A172 (cell line): ENCODE results near the gene TMEM130. TPM values are rescaled to one million over a fixed set of nuclear protein-coding genes. Genes with fewer than 3 reads are reported as not detected.
"Not testable (repeated sequence)": the region's sequence is repeated elsewhere in the genome, so short reads cannot be mapped to it uniquely, and the experiment has no call there.

Experiments
- DNase-seq: peaks from one replicate; pipeline ENCODE4 v3.0.0-alpha.2; 2015; ENCODE audit warnings: low spot score
- total RNA-seq: library from RNA; depleted of rRNA; stranded (reverse); fragments of >200 nt; shearing (Covaris generic); gene quantifications from 2 replicates; pipeline ENCODE4 v1.2.3, GENCODE V29; 2014

TMEM130 gene
- total RNA-seq, 1 experiment from 2014 or later: 2.0 TPM

DNA sequence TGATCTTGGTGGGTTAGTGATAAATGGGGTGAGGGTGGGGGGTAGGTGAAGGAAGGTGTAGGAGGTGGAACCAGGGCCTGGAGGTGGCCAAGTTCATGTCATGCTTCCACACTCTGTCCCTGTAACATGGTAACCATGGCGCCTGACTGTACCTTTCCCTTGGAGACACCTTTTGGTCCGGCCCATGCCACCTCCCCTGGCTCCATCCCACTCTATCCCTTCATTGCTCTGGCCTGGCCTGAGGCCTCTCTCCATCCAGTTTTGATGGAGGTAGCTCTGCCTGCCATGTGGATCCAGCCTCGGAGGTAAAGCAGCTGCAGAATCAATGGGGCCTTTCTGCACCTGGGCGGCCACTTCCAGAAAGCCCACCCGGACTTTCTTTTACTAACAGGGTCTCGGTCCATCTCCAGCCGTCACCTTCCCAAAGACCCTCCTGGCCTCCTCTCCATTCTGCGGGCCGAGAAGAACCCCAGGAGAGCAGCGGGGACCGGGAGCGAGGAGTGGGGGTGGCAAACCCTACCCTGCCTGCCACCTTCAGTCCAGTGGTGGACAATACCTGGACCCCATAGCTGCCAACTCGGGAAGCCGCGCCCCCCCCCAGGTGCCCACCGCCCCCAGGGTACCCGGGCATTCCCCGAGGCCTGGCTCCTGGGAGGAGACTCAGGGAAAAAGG, 8.0 kb upstream of the TMEM130 start:
- no peak for DNase-seq

DNA sequence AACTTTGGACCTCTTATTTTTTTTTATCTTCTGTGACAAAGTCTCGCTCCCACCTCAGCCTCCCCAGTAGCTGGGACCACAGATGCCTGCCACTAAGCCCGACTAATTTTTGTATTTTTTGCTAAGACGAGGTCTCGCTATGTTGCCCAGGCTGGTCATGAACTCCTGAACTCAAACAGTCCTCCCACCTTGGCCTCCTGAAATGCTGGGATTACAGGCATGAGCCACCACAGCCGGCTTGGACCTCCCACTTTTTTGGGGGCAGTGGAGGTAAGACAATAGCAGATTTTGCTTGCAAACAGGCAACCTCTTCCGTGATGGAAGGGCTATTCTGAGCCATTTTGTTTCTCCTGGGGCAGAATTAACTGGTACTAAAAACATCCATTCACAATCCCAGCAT, 7.3 kb upstream of the TMEM130 start:
- DNase-seq: no peak

DNA sequence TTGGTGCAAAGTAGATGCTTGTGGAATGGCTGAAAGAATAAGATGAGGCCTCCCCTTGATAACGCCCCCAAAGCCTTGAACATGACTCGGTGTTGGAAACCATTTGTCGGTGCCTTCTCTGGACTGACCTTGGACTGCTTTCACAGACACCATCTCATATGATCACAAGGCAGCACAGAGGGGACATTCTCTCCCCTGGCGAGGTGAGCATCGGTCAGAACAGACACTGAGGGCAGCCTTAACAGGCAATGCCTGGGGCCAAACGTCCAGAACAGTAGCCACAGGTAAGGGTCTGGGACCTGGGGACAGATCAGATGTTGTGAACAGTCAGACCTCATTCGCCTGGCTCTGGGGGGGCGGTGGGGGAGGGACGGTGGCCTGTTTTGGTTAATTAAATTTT, 5.7 kb upstream of the TMEM130 start:
- no peak for DNase-seq

DNA sequence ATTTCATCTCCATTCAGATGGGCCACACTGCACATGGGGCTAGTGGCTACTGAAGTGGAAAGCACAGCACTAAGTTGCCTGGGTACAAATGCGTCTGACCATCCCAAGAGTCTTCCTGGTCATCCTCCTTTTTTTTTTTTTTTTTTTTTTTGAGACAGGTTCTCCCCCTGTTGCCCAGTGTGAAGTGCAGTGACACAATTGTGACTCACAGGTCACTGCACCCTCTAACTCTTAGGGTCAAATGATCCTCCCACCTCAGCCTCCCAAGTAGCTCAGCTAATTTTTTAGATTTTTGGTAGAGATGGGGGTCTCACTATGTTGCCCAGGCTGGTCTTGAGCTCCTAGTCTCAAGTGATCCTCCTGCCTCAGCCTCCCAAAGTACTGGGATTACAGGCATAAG, 5.1 kb upstream of the TMEM130 start:
- no peak for DNase-seq

DNA sequence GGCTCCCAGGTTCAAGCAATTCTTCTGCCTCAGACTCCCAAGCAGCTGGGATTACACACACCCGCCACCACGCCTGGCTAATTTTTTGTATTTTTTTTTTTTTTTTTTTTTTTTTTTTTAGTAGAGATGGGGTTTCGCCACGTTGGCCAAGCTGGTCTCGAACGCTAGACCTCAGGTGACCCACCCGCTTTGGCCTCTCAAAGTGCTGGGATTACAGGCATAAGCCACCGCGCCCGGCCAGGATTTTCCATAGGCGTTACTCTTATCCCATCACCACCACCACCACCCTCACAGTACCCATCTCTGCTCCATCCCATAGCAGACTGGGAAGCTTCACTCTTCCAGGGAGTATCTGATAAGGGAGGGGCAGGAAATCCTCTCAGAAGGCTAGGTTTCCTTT, 3.8 kb upstream of the TMEM130 start:
- DNase-seq: not testable (repeated sequence)

DNA sequence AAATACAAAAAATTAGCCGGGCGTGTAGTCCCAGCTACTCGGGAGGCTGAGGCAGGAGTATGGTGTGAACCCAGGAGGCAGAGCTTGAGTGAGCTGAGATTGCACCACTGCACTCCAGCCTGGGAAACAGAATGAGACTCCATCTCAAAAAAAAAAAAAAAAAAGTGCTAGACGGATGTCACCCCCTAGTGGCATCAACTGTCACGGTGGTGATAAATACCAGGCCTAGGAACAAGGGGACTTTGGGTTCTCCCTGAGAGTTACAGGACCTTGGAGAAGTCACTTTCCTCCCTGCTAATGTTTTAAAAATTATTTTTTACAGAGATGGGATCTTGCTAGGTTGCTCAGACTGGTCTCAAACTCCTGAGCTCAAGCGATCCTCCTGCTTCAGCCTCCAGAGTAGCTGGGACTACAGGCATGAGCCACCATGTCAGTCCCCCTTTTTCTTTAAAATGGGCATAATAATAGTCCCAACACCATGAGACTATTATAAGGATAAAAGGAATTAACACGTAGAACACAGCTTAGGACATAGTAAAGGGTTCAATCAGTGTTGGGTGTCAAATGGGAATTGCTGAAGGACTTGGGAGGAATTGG, 2.6 kb upstream of the TMEM130 start:
- DNase-seq: no peak

DNA sequence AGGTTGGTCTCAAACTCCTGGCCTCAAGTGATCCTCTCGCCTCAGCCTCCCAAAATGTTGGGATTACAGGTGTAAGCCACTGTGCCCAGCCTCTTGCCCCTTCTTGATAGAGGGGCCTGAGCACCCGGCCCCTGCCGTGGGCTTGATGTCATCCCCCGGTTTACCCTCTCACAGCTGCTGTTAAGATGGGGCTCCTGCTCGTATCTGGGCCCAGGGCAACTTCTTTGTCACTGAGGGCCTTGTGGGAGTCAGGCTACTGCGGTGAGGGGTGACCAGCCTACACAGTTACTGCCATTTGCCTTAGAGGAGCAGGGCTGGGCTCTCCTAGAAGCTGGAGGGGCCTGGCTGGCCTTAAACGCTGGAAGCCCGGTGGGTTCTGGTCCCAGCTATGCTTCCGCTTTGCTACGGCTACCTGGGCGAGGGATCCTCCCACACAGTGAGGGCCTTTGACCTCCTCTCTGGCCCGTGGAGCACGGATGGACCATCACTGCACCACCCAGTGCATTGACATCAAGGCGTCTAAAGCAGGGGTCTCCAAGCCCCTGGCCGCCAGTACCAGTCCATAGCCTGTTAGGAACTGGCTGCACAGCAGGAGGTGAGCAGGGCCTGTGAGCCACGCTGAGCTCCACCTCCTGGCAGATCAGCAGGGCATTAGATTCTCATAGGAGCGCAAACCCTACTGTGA, 1.1 kb upstream of the TMEM130 start:
- no peak for DNase-seq

DNA sequence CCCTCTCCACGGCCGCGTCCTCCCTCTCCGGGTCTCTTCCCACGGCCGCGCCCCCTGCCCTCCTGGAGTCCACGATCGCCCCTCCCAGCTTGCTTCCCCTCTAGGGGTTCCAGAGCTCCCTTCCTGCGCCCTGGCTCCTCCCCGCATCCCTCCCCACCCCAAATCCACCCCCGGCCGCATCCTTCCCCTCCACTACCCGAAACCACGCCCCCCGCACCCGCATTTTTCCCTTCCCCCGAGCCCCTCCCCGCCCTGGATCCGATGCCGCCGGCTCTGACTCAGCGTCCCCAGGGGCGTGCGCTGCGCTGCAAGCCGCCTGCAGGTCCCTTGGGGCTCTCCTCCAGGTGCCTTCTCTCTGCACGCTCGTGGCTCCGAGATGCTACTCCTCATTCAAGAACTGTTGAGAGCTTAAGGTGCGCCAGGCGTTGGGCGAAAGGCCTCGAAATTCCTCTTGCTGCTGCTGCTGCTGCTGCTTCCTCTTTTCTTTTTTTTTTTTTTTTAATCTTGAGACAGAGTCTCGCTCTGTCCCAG, 372 bp upstream of the TMEM130 start:
- peak; percentile 64 for DNase-seq

DNA sequence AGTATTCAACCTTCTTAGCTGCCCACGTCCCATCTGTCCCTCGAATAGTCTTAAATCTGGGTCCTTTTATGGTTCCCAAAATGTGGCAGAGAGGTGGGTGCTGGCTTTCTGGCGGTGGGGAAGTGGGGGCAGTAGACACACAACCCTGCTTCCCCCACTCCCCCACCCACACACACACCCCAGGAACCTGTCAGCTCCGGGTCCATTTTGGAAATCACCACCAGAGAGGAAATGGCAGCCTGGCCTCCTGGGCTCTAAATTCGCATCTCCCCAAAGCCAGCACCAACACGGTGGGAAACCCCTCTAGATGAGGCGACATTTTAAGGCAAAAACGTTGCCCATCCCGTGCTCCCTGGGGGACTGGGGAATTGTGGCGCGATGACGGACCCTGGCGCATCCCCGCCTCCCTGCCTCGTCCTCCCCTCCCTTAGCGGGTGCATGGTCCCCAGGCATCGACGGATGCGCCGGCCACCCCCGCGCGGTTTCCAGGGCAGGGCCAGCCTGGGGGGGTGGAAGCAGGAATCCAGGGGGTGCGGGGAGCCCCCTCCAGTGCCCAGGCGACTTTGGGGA, 702 bp downstream of the TMEM130 start:
- DNase-seq: no peak

DNA sequence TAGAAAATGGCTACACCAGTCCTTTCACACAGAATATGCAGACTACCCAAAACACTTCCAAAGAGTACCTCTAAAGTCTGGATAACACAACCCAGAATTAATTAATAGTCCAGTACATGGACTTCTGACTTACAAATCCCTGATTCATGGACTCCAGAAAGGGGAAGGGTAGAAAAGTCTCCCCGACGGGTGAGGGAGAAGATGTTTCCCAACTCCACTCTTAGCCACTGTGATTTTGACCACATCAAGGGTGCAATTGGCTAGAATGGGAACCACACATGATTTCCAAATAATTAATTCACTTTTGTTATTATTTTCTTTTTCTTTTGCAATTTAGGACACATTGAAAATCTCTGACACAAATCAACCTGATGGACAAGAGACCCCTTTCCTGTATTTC, 1.4 kb downstream of the TMEM130 start:
- no peak for DNase-seq

DNA sequence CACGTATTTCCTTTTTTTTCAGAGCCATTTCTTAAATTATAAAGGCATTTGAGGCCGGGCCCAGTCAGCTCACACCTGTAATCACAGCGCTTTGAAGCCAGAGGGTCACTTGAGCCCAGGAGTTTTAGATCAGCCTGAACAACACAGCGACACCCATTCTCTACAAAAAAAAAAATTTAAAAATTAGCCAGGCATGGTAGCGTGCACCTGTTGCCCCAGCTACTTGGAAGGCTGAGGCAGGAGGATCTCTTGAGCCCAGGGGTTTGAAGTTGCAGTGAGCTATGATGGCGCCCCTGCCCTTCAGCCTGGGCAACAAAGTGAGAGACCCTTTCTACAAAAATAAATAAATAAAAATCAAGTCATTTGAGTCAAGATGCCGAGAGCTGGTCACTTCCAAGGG, 3.0 kb downstream of the TMEM130 start:
- no peak for DNase-seq

DNA sequence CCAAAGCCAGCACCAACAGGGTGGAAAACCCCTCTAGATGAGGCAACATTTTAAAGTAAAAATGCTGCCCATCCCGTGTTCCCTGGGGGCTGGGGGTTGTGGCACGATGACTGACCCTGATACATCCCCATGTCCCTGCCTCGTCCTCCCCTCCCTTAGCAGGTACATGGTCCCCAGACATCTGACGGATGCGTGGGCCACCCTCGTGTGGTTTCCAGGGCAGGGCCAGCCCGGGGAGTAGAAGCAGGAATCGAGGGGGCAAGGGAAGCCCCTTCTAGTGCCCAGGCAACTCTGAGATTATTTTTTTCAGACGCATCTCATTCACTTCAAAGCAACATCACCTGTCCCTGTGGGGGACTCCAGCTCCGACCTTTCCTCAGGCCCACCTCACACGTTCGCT, 3.5 kb downstream of the TMEM130 start:
- no peak for DNase-seq

DNA sequence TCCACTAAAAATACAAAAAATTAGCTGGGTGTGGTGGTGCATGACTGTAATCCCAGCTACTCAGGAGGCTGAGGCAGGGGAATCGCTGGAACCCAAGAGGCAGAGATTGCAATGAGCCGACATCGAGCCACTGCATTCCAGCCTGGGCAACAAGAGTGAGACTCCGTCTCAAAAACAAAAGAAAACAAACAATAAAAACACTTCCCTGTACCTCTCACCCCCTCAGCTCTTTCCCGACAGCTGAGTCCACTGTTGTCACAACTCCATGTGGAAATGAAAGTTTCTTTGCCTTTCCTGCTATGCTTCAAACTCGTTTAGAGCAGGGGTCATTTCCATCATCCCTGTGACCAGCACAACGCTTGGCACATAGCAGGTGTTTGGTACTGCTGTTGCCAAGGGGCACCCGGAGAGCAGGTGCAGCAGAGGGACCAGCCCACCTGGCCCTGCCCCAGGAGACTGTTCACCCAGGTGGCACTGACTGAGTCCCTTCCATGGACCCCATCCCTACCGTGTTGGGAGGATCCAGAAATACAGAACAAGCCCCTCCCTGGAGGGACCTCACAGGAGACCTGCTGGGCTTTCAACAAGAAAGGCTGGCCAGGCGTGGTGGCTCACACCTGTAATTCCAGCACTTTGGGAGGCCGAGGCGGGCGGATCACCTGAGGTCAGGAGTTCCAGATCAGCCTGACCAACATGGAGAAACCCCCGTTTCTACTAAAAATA, 4.9 kb downstream of the TMEM130 start:
- no peak for DNase-seq

DNA sequence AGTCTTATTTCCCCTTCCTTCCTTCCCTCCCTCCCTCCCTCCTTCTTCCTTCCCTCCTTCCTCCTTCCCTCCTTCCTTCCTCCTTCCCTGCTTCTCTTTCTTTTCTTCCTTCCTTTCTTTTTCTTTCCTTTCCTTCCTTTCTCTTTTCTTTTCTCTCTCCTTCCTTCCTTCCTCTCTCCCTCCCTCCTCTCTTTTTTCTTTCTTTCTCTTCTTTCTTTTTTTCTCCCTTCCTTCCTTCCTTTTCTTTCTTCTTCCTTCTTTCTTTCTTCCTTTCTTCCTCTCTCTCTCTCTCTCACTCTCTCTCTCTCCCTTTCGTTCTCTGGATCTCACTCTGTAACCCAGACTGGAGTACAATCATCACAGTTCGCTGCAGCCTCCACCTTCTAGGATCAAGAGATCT, 6.2 kb downstream of the TMEM130 start:
- no peak for DNase-seq

DNA sequence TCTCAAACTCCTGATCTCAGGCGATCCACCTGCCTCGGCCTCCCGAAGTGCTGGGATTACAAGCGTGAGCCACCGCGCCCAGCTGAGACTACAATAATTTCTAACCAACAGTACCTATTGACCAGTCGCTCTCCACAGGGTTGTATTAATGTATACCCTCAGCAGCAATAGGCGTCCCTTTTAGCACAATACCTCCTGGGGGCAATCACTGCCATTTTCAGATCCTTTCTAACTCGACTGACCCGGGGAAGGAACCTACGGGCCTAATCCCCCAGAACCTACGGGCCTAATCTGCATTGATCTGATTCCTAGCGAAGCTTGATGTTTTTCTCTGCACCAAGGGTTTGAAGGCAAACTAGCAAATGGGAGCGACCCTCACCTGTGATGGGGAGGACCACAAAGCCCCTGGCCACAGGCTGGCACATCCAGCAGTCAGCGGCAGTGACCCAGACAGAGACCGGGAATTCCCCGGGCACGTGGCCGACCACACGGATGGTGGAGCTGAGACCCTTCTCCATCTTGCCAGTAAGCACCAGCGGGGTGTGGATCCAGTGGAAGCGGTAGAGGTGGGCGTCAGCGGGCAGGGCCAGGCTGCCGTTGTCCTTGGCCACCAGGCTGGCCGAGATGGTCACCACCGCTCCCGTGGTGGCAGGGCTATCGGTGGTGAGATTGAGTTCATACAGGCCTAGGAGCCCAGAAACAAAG, 6.9 kb downstream of the TMEM130 start:
- DNase-seq: no peak

DNA sequence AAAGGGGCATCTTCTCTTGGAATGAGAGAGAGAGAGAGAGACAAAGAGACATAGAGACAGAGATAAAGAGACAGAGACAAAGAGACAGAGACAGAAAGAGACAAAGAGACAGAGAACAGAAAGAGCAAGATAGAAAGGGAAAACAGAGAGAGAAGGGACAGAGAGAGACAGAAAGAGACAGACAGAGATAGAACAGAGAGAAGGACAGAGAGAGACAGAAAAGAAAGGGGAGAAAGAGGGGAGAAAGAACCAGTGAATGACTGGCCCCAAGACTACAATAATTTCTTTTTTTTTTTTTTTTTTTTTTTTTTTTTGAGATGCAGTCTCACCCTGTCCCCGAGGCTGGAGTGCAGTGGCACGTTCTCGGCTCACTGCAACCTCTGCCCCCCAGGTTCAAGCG, 7.6 kb downstream of the TMEM130 start:
- DNase-seq: no peak

DNA sequence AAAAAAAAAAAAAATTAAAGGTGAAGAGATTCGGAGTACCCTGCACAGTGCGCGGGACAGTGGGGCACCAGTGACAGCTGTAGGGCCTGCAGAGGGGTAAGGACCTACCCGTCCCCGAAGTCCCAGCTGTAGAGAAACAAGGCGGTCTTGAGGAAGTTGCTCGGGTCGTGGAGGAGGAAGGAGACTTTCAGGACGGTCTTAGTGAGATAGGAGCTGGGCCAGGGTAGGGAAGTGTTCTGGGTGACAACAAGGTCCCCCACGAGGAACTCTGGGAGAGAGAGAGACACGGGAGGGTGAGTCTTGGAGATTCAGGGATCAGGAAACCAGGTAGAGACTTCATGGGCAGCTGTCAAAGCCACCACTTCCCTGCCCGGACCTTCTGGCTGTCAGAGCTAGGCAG, 9.7 kb downstream of the TMEM130 start:
- no peak for DNase-seq

DNA sequence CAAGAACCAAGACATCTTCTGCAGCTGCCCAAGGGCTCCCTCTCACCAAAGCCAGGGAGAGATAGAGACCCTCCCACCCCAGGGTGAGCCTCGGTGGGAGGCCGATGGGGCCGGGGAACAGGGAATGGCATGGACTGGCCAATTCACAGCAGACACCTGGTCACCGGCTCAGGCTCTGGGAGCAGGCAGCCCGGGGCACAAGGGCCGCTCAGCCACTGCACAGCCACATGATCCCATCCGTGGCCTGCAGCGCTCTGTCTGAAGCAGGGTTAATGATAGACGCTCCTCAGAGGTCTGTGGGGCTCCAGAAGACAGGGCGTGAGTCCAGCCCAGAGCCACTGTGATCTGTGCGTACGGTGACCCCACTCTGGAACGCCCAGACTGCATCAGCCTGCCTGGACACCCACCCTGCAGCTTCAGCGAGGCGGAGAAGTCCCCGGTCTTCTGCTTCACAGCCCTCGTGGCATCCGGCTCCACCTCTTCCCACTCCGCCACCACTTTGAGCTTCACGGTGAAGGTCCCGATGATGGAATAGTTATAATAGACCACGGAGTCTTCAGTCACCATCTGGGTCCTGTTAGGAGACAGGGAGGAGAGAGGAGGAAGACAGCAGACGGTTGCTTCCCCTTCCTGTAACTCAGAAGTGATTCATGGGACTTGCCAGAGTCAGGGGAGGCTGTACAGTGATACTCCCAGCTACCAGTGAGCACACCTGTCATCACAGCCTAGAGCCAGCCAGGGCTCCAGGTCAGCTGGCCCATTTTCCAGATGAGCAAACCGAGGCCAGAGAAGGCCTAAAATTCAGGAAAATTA, 14.0 kb downstream of the TMEM130 start:
- DNase-seq: no peak

DNA sequence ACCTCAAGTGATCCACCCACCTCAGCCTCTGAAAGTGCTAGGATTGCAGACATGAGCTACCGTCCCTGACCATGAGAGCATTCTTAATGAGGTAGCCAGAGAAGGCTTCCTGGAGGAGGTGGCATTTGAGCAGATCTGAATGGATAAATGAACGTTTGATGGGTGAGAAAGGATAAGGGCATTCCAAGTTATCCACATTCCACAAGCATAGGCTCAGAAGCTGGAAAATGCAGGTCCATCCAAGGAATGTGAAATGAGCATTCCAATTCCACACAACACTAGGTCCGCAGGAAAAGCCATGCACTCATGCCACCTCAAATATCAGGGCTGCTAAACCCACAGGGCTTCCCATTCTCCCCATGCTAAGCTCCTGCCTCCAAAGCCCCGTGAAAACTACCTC, 17.0 kb downstream of the TMEM130 start:
- peak; percentile 74 for DNase-seq

DNA sequence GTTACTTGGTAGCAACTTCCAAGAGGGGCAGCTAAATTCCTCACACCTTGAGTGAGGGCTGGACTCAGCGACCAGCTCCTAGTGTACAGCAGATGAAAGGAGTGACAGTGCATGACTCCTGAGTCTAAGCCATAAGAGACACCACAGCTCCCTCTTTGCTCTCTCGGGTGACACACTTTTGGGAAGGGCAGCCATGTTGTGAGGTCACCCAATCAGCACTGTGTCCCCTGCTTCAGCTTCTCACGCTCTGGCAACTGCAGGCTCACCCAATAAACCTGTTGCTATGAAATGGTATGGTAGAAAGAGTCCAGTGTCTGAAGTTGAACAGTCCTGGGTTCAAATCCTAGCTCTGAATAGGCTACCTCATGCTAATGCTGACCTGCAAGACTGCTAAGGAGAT, 20.9 kb downstream of the TMEM130 start:
- no peak for DNase-seq

DNA sequence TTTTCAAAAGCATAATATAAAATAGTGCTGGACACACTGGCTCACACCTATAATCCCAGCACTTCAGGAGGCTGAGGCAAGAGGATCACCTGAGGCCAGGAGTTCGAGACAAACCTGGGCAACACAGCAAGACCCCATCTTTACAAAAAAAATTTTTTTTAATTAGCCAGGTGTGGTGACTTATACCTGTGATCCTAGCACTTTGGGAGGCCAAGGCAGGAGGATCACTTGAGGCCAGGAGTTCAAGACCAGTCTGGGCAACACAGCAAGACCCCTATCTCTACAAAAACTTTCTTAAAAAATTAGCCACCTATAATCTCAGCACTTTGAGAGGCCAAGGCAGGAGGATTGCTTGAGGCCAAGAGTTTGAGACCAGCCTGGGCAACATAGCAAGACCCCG, 27.3 kb downstream of the TMEM130 start:
- not testable (repeated sequence) for DNase-seq
